Measurements from ENCODE around the gene ZNF133. TPM values are rescaled to one million over a fixed set of nuclear protein-coding genes. Genes with fewer than 3 reads are reported as not detected.
"Not testable (repeated sequence)": the region's sequence is repeated elsewhere in the genome, so short reads cannot be mapped to it uniquely, and the experiment has no call there.

Gene ZNF133
- total RNA-seq, 1 experiment from 2014 or later: 16.4 TPM

GRCh38 chr20:18267815-18268214 is 20.5 kb upstream of the ZNF133 start:
- H3K4me3 ChIP-seq: no peak overlapping the region
- H3K36me3 ChIP-seq: no peaks in the 10 kb centered on the region
- no peak overlapping the region for H3K27ac ChIP-seq
- peaks cover 8% of the 10 kb centered on the region; the same call in 1 of the 2 replicates for H3K27me3 ChIP-seq
- peak; percentile 17 to 20 for DNase-seq
- peaks cover 6% of the 10 kb centered on the region; the same call in 1 of the 2 replicates for H3K4me1 ChIP-seq
- no peaks in the 10 kb centered on the region for H3K9me3 ChIP-seq (replicated peaks)

GRCh38 chr20:18271160-18271559 is 17.2 kb upstream of the ZNF133 start:
- DNase-seq: no peak
- H3K9me3 ChIP-seq (replicated peaks): no peaks in the 10 kb centered on the region
- 0 out of 2 replicates have a peak, but pooled peaks cover 8% of the 10 kb centered on the region for H3K27me3 ChIP-seq

GRCh38 chr20:18272451-18272850 is 15.9 kb upstream of the ZNF133 start:
- DNase-seq: no peak
- peaks cover 5% of the 10 kb centered on the region; the same call in 1 of the 2 replicates for H3K4me1 ChIP-seq
- no peak overlapping the region for H3K27ac ChIP-seq
- no peaks in the 10 kb centered on the region for H3K36me3 ChIP-seq
- no peak overlapping the region for H3K4me3 ChIP-seq
- no peaks in the 10 kb centered on the region for H3K9me3 ChIP-seq (replicated peaks)
- 0 out of 2 replicates have a peak, but pooled peaks cover 8% of the 10 kb centered on the region for H3K27me3 ChIP-seq

More at GRCh38 chr20:18271160-18271559, 17.2 kb upstream of the ZNF133 start:
- no peak overlapping the region for H3K4me3 ChIP-seq
- H3K36me3 ChIP-seq: no peaks in the 10 kb centered on the region
- no peak overlapping the region for H3K27ac ChIP-seq
- H3K4me1 ChIP-seq: peaks cover 6% of the 10 kb centered on the region; the same call in 1 of the 2 replicates

GRCh38 chr20:18273738-18274137 is 14.6 kb upstream of the ZNF133 start:
- Histone ChIP-seq H3K4me3 (no peak overlapping the region), H3K36me3 (no peaks in the 10 kb centered on the region), H3K27ac (no peak overlapping the region), H3K4me1 (no peaks in the 10 kb centered on the region), H3K27me3 (no peaks in the 10 kb centered on the region), H3K9me3 (replicated peaks) (no peaks in the 10 kb centered on the region)
- no peak for DNase-seq

GRCh38 chr20:18275960-18276359 is 12.4 kb upstream of the ZNF133 start:
- not testable (repeated sequence) for DNase-seq; H3K27ac ChIP-seq; H3K9me3 ChIP-seq (replicated peaks); H3K4me3 ChIP-seq; H3K27me3 ChIP-seq; H3K4me1 ChIP-seq; H3K36me3 ChIP-seq

- Histone ChIP-seq H3K9me3 (replicated peaks) (no peaks in the 10 kb centered on the region), H3K27me3 (no peaks in the 10 kb centered on the region), H3K27ac (no peak overlapping the region), H3K4me1 (no peaks in the 10 kb centered on the region), H3K4me3 (no peak overlapping the region), H3K36me3 (no peaks in the 10 kb centered on the region)
- peak; percentile 66 to 85 for DNase-seq
Observed at GRCh38 chr20:18276821-18277220, 11.5 kb upstream of the ZNF133 start.

DNA sequence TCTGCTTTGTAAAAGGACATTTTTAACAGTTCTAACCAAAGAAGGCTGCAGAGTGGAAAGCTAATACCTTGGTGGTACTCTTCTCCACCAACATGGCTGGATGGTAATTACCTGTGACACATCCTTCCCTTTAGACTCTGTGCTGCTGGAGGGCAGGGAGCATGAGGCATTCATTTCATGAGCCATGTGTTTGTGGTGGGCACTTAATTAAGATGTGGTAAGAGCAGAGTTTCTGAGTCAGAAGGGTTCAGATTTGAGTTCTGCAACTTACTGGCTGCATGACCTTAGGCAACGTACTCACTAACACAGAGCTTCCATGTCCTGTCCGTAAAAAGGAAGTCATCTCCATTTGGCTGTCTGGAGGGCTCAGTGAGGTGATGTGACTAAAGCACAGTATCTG is 9.1 kb upstream of the ZNF133 start:
- DNase-seq: no peak
- Histone ChIP-seq H3K36me3 (no peaks in the 10 kb centered on the region), H3K4me3 (no peak overlapping the region), H3K9me3 (replicated peaks) (no peaks in the 10 kb centered on the region), H3K27ac (no peak overlapping the region), H3K27me3 (no peaks in the 10 kb centered on the region), H3K4me1 (no peaks in the 10 kb centered on the region)

DNA sequence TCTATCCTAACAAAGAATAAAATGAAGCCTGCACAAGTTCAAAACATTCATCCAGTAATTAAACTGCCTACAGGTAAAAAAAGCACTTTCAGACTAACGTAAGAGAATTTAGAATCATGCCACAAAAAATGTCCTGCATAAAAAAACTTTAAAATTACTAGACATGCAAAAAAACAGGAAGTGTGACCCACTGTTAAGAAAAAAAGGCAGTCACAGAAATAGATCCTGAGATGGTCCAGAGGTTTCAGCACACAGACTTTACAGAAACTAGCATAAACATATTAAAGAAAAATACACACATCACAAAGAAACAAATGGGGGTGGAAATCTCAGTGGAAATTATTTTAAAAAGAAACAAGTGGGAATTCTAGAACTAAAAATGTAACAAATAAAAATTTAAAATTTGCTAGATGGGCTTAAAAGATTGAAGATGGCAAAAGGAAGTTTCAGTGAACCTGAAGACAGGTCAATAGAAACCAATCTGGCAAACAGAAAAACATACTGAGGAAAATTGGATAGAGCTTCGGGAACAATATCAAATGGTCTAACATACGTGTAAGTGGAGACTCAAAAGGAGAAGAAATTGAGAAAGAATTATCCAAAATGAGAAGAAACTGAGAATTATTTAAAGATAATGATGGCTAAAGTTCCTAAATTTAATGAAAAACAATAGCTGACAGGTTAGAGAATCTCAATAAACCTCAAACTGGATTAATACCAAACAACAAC is 3.4 kb upstream of the ZNF133 start:
- Histone ChIP-seq H3K36me3 (no peaks in the 10 kb centered on the region), H3K9me3 (replicated peaks) (peaks cover 5% of the 10 kb centered on the region), H3K27me3 (no peaks in the 10 kb centered on the region), H3K4me3 (no peak overlapping the region), H3K4me1 (peaks cover 3% of the 10 kb centered on the region; the same call in 1 of the 2 replicates), H3K27ac (no peak overlapping the region)
- no peak for DNase-seq

- no peak for DNase-seq
- Histone ChIP-seq H3K27ac (peak overlapping the region; percentile 97), H3K4me3 (peak overlapping the region; percentile 97), H3K27me3 (no peaks in the 10 kb centered on the region), H3K36me3 (peaks cover 3% of the 10 kb centered on the region), H3K4me1 (peaks cover 3% of the 10 kb centered on the region; the same call in 1 of the 2 replicates), H3K9me3 (replicated peaks) (peaks cover 5% of the 10 kb centered on the region)
Observed at GRCh38 chr20:18287546-18287914, 797 bp upstream of the ZNF133 start.

GRCh38 chr20:18288749-18289267 is 481 bp downstream of the ZNF133 start:
- Histone ChIP-seq H3K4me1 (peaks cover 3% of the 10 kb centered on the region; the same call in 1 of the 2 replicates), H3K36me3 (peaks cover 5% of the 10 kb centered on the region), H3K27ac (peak overlapping the region; percentile 97), H3K27me3 (no peaks in the 10 kb centered on the region), H3K9me3 (replicated peaks) (peaks cover 5% of the 10 kb centered on the region), H3K4me3 (peak overlapping the region; percentile 97)
- DNase-seq: peak; percentile 20 to 46

DNA sequence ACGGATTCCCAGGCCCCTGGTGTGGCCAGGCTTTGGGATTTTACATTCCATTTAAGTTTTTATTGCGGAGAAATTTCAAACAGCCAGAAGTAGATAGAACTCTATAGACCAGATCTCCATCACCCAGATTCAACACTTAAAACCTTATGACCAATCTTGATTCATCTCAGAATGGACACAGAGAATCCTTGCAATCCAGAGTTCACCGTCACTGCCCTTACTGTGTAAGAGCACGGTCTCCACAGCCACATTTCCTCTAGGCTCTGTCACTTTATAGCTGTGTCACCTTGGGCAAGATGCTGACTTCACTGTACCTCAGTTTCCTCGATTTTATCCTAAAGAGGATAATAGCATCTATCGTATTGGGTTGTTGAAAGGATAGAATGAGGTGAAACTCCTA is 979 bp downstream of the ZNF133 start:
- peaks cover 3% of the 10 kb centered on the region; the same call in 1 of the 2 replicates for H3K4me1 ChIP-seq
- no peaks in the 10 kb centered on the region for H3K27me3 ChIP-seq
- no peak for DNase-seq
- peaks cover 5% of the 10 kb centered on the region for H3K9me3 ChIP-seq (replicated peaks)
- peaks cover 5% of the 10 kb centered on the region for H3K36me3 ChIP-seq
- peak overlapping the region; percentile 97 for H3K4me3 ChIP-seq
- H3K27ac ChIP-seq: peak overlapping the region; percentile 97

DNA sequence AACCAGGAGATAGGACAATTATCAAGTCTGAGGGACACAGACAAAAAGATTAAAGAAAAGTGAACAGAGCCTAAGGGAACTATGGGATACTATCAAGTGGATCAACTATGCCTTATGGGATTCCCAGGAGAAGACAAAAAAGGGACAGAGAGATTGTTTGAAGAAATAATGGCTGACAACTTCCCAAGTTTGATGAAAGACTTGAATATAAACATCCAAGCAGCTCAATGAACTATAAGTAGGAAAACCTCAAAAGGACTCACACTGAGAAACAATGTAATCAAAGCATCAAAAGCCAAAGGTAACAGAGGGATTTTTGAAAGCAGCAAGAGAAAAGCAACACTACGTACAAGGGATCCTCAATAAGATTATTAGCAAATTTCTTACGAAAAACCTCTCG is 11.0 kb downstream of the ZNF133 start:
- Histone ChIP-seq H3K27ac (no peak overlapping the region), H3K4me1 (no peaks in the 10 kb centered on the region), H3K4me3 (no peak overlapping the region), H3K36me3 (peaks cover 21% of the 10 kb centered on the region), H3K27me3 (no peaks in the 10 kb centered on the region), H3K9me3 (replicated peaks) (no peaks in the 10 kb centered on the region; the same call in 1 of the 2 replicates)
- no peak for DNase-seq

GRCh38 chr20:18304618-18305017 is 16.3 kb downstream of the ZNF133 start:
- peak in 1 of 2 experiments; percentile 16 for DNase-seq
- no peak overlapping the region for H3K4me3 ChIP-seq
- H3K36me3 ChIP-seq: peaks cover 4% of the 10 kb centered on the region
- H3K27me3 ChIP-seq: no peaks in the 10 kb centered on the region
- H3K4me1 ChIP-seq: no peaks in the 10 kb centered on the region
- no peak overlapping the region for H3K27ac ChIP-seq
- H3K9me3 ChIP-seq (replicated peaks): no peaks in the 10 kb centered on the region

GRCh38 chr20:18307301-18307700 is 19.0 kb downstream of the ZNF133 start:
- no peaks in the 10 kb centered on the region for H3K27me3 ChIP-seq
- H3K36me3 ChIP-seq: peaks cover 8% of the 10 kb centered on the region
- no peaks in the 10 kb centered on the region for H3K9me3 ChIP-seq (replicated peaks)
- no peak overlapping the region for H3K27ac ChIP-seq
- no peak for DNase-seq
- H3K4me1 ChIP-seq: no peaks in the 10 kb centered on the region
- H3K4me3 ChIP-seq: no peak overlapping the region

DNA sequence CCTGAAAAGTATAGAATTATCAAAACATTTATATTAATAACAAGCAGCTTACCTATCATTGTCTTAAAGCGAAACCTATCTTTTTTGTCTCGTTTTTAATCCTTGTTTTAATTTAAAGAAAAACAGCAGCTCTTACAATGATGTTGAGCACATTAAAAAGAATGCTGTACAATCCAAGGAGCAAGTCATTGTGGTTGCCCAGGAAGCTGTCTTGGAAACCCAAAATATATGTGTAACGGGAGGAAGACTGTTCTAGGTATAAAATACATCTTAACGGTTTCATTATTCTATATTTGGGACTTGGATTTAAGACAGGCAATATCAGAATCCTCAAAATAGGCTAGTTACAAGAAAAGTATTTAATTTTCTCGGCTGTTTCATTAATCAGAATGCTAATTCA is 21.7 kb downstream of the ZNF133 start:
- Histone ChIP-seq H3K27ac (no peak overlapping the region), H3K36me3 (peaks cover 8% of the 10 kb centered on the region), H3K4me3 (no peak overlapping the region), H3K27me3 (no peaks in the 10 kb centered on the region), H3K9me3 (replicated peaks) (no peaks in the 10 kb centered on the region), H3K4me1 (no peaks in the 10 kb centered on the region)
- DNase-seq: no peak

All from SJCRH30 (cell line).